ENCODE results near the gene MAN2A2. TPM values are rescaled to one million over a fixed set of nuclear protein-coding genes. Genes with fewer than 3 reads are reported as not detected.
A peak's percentile ranks its signal among the peaks of the same experiment; 100 is the strongest.

Gene MAN2A2
- total RNA-seq, 1 donor from 2014 or later: 18.5 TPM

DNA sequence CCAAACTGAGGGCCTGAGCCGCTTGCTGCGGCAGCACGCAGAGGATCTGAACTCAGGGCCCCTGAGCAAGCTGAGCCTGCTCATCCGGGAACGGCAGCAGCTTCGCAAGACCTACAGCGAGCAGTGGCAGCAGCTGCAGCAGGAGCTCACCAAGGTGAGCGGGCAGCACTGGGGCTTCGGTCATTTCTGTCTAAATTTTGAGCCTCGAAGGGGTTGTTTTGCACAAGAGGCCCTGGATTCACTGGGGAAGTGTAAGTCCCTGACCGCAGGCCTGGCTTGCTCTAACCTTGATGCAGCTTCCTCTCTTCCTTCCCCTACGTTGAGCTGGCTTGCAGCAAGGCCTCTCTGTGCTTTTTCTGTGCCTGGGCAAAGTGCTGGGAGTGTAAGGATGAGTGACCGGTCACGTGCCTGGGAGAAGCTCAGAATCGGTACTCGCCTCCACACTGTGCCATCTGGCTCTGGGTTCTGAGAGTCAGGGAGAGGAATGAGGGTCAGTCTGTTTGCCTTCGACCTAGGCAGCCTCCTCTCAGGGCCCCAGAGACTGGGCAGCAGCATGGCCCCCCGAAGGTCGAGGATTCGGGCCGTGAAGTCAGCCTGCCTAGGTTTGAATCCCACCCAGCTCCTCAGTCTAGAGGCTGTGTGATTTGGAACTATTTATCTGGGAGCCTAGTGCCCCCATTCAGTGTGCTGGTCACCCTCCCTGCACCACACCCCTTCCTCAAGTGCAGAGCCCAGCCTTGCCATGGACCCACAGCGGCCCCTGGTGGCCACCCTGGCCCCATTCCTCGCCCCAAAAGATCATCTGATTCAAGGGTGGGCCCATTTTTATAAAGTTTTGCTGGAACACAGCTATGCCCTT lies 17.4 kb upstream of the MAN2A2 start:
- no peak for TF ChIP-seq EZH2 (IDR thresholded peaks at IDR 0.05; ENCODE audit: insufficient read depth, low read length)
- peak; percentile 97 for TF ChIP-seq CTCF (IDR thresholded peaks at IDR 0.05; ENCODE audit: insufficient read depth, low read depth, low read length)
- H3K9ac ChIP-seq (ENCODE audit: low read length): no peak overlapping the region
- H3K27me3 ChIP-seq (ENCODE audit: insufficient read depth, low read length): no peaks in the 10 kb centered on the region
- no peaks in the 10 kb centered on the region for H3K9me3 ChIP-seq (ENCODE audit: insufficient read depth, low read depth, low read length)
- H3K4me3 ChIP-seq (ENCODE audit: insufficient read depth, low read depth, low read length): no peak overlapping the region
- H4K20me1 ChIP-seq (ENCODE audit: insufficient read depth, low read length): no peaks in the 10 kb centered on the region
- DNase-seq (ENCODE audit: low read depth) (no peak), FAIRE-seq (no peak)
- H3K27me3 Mint-ChIP-seq (ENCODE audit: low read depth, unreplicated experiment): peaks cover 2% of the 10 kb centered on the region
- no peaks in the 10 kb centered on the region for H3K4me1 Mint-ChIP-seq (ENCODE audit: low read depth, unreplicated experiment)
- no peaks in the 10 kb centered on the region for H3K36me3 Mint-ChIP-seq (ENCODE audit: low read depth, unreplicated experiment)
- H2AFZ ChIP-seq (ENCODE audit: low read depth, low read length): no peak overlapping the region
- peak overlapping the region; percentile 46 for H3K4me3 Mint-ChIP-seq (ENCODE audit: unreplicated experiment)
- no peaks in the 10 kb centered on the region for H3K79me2 ChIP-seq (ENCODE audit: insufficient read depth, low read length)
- H3K9me3 Mint-ChIP-seq (ENCODE audit: unreplicated experiment): no peaks in the 10 kb centered on the region
- no peak overlapping the region for H3K27ac ChIP-seq (ENCODE audit: low read depth, low read length)
- peak overlapping the region; percentile 78 for H3K27ac Mint-ChIP-seq (ENCODE audit: unreplicated experiment)
- peak overlapping the region; percentile 82 for H3K4me2 ChIP-seq (ENCODE audit: low read length)
- H3K36me3 ChIP-seq (ENCODE audit: insufficient read depth, low read length): no peaks in the 10 kb centered on the region
- peaks cover 20% of the 10 kb centered on the region for H3K4me1 ChIP-seq (ENCODE audit: insufficient read depth, low read length)

GRCh38 chr15:90886291-90886614 lies 16.8 kb upstream of the MAN2A2 start:
- Histone ChIP-seq H3K9ac (ENCODE audit: low read length) (no peak overlapping the region), H3K36me3 (ENCODE audit: insufficient read depth, low read length) (no peaks in the 10 kb centered on the region), H3K9me3 (ENCODE audit: insufficient read depth, low read depth, low read length) (no peaks in the 10 kb centered on the region), H3K79me2 (ENCODE audit: insufficient read depth, low read length) (no peaks in the 10 kb centered on the region), H4K20me1 (ENCODE audit: insufficient read depth, low read length) (no peaks in the 10 kb centered on the region), H3K4me2 (ENCODE audit: low read length) (no peak overlapping the region), H2AFZ (ENCODE audit: low read depth, low read length) (no peak overlapping the region), H3K27ac (ENCODE audit: low read depth, low read length) (no peak overlapping the region), H3K27me3 (ENCODE audit: insufficient read depth, low read length) (no peaks in the 10 kb centered on the region), H3K4me1 (ENCODE audit: insufficient read depth, low read length) (peaks cover 20% of the 10 kb centered on the region), H3K4me3 (ENCODE audit: insufficient read depth, low read depth, low read length) (no peak overlapping the region)
- Mint-ChIP-seq H3K27me3 (ENCODE audit: low read depth, unreplicated experiment) (peaks cover 2% of the 10 kb centered on the region), H3K27ac (ENCODE audit: unreplicated experiment) (no peak overlapping the region), H3K4me3 (ENCODE audit: unreplicated experiment) (no peak overlapping the region), H3K4me1 (ENCODE audit: low read depth, unreplicated experiment) (no peaks in the 10 kb centered on the region), H3K36me3 (ENCODE audit: low read depth, unreplicated experiment) (no peaks in the 10 kb centered on the region), H3K9me3 (ENCODE audit: unreplicated experiment) (no peaks in the 10 kb centered on the region)
- FAIRE-seq (no peak), DNase-seq (ENCODE audit: low read depth) (no peak)
- TF ChIP-seq CTCF (IDR thresholded peaks at IDR 0.05; ENCODE audit: insufficient read depth, low read depth, low read length): no peak

DNA sequence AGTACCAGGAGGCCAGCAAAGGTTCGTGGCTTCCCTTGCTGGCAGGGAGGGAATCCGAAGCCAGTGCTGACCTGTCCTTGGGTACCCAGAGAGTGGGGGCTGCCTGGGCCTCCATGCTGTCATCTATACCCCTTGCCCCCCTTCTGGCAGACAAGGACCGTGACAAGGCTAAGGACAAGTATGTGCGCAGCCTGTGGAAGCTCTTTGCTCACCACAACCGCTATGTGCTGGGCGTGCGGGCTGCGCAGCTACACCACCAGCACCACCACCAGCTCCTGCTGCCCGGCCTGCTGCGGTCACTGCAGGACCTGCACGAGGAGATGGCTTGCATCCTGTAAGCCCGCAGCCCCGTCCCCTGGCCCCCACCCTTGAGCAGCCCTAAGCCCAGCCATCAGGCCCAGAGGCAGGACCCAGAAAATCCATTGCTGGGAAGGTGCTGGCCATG lies 16.0 kb upstream of the MAN2A2 start:
- Histone ChIP-seq H3K79me2 (ENCODE audit: insufficient read depth, low read length) (no peaks in the 10 kb centered on the region), H3K9me3 (ENCODE audit: insufficient read depth, low read depth, low read length) (no peaks in the 10 kb centered on the region), H3K9ac (ENCODE audit: low read length) (no peak overlapping the region), H4K20me1 (ENCODE audit: insufficient read depth, low read length) (no peaks in the 10 kb centered on the region), H3K4me1 (ENCODE audit: insufficient read depth, low read length) (peaks cover 20% of the 10 kb centered on the region), H3K36me3 (ENCODE audit: insufficient read depth, low read length) (no peaks in the 10 kb centered on the region), H2AFZ (ENCODE audit: low read depth, low read length) (no peak overlapping the region), H3K27ac (ENCODE audit: low read depth, low read length) (no peak overlapping the region), H3K27me3 (ENCODE audit: insufficient read depth, low read length) (no peaks in the 10 kb centered on the region), H3K4me3 (ENCODE audit: insufficient read depth, low read depth, low read length) (no peak overlapping the region), H3K4me2 (ENCODE audit: low read length) (no peak overlapping the region)
- no peaks in the 10 kb centered on the region for H3K9me3 Mint-ChIP-seq (ENCODE audit: unreplicated experiment)
- DNase-seq (ENCODE audit: low read depth): no peak
- TF ChIP-seq EZH2 (IDR thresholded peaks at IDR 0.05; ENCODE audit: insufficient read depth, low read length) (no peak), CTCF (IDR thresholded peaks at IDR 0.05; ENCODE audit: insufficient read depth, low read depth, low read length) (no peak)
- peaks cover 2% of the 10 kb centered on the region for H3K27me3 Mint-ChIP-seq (ENCODE audit: low read depth, unreplicated experiment)
- no peak for FAIRE-seq
- H3K4me1 Mint-ChIP-seq (ENCODE audit: low read depth, unreplicated experiment): no peaks in the 10 kb centered on the region
- no peak overlapping the region for H3K4me3 Mint-ChIP-seq (ENCODE audit: unreplicated experiment)
- H3K36me3 Mint-ChIP-seq (ENCODE audit: low read depth, unreplicated experiment): no peaks in the 10 kb centered on the region
- H3K27ac Mint-ChIP-seq (ENCODE audit: unreplicated experiment): no peak overlapping the region
